NB4 (cell line): Measurements from ENCODE around the gene NUMA1.

Source experiments
- DNase-seq: peaks from one replicate; pipeline ENCODE4 v3.0.0; 2010; ENCODE audit warnings: low read depth
- H3K4me3 ChIP-seq: one replicate; pipeline ENCODE4 v1.5.1; 2011; ENCODE audit warnings: mild to moderate bottlenecking, low read depth, low read length, moderate library complexity
- MYC ChIP-seq: IDR thresholded peaks from 2 replicates; pipeline ENCODE4 v1.6.1; 2011; ENCODE audit warnings: low read depth, low read length
- POLR2A ChIP-seq: IDR thresholded peaks from 2 replicates; pipeline ENCODE4 v1.6.1; 2011; ENCODE audit warnings: mild to moderate bottlenecking; ENCODE audit not compliant: insufficient read length; ENCODE audit errors: extremely low read depth
- TF ChIP-seq, protein P1 (sequence below): IDR thresholded peaks from one replicate; pipeline ENCODE4 v1.5.1; 2012; ENCODE audit warnings: low read depth, low read length
- TF ChIP-seq, protein P2 (sequence below): IDR thresholded peaks from 2 replicates; pipeline ENCODE4 v1.6.1; 2011; ENCODE audit warnings: low read depth, low read length

The NUMA1 gene

DNA sequence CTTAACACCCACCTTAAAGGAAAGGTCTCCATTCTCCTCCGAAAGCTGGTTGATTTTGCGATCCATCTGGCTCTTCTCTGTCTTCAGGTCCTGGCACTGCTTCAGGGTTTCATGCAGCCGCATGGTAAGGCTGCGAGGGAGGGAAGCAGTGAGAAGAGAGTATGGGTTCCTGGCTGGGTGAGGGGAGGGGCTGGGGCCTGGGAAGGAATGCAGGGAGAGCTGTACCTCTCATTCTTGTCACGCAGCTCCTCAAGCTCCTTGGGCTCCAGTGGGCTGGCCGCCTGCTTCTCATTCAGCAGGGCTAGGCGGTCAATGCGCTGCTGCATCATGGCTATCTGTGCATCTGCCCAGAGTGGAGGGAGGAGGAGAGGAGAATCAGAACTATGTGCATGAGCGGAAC, 62.2 kb downstream of the NUMA1 start:
- no peak for DNase-seq
- TF ChIP-seq POLR2A: no peak
- TF ChIP-seq, protein P1, sequence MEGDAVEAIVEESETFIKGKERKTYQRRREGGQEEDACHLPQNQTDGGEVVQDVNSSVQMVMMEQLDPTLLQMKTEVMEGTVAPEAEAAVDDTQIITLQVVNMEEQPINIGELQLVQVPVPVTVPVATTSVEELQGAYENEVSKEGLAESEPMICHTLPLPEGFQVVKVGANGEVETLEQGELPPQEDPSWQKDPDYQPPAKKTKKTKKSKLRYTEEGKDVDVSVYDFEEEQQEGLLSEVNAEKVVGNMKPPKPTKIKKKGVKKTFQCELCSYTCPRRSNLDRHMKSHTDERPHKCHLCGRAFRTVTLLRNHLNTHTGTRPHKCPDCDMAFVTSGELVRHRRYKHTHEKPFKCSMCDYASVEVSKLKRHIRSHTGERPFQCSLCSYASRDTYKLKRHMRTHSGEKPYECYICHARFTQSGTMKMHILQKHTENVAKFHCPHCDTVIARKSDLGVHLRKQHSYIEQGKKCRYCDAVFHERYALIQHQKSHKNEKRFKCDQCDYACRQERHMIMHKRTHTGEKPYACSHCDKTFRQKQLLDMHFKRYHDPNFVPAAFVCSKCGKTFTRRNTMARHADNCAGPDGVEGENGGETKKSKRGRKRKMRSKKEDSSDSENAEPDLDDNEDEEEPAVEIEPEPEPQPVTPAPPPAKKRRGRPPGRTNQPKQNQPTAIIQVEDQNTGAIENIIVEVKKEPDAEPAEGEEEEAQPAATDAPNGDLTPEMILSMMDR: no peak
- TF ChIP-seq, protein P2, sequence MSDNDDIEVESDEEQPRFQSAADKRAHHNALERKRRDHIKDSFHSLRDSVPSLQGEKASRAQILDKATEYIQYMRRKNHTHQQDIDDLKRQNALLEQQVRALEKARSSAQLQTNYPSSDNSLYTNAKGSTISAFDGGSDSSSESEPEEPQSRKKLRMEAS: no peak
- TF ChIP-seq MYC: no peak
- no peak overlapping the region for H3K4me3 ChIP-seq

DNA sequence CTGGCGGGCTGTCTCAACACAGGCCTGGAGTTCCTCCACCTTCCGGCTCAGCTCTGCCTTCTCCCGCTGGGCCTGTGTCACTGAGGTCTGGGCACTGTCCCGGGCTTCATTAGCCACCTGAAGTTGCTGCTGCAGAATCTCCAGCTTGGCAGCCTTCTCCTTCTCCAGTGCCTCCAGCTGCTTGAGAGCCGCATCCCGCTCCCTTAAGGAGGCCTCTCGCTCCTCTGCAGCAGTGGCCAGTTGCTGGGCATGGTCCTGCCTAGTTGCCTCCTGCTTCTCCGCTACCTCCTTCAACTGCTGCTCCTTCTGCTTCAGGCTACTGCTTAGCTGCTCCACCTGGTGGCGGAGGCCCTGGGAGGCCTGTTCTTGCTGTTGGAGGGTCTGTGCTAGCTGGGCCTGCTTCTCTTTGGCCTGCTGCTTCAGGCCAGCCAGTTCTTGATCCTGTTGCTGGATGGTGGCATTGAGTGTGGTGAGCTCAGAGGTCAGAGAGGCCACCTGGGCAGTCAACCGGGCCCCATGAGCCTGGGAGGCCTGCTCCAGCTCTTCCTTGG, 64.8 kb downstream of the NUMA1 start:
- DNase-seq: peak; percentile 38
- no peak overlapping the region for H3K4me3 ChIP-seq
- TF ChIP-seq, protein P2: no peak

DNA sequence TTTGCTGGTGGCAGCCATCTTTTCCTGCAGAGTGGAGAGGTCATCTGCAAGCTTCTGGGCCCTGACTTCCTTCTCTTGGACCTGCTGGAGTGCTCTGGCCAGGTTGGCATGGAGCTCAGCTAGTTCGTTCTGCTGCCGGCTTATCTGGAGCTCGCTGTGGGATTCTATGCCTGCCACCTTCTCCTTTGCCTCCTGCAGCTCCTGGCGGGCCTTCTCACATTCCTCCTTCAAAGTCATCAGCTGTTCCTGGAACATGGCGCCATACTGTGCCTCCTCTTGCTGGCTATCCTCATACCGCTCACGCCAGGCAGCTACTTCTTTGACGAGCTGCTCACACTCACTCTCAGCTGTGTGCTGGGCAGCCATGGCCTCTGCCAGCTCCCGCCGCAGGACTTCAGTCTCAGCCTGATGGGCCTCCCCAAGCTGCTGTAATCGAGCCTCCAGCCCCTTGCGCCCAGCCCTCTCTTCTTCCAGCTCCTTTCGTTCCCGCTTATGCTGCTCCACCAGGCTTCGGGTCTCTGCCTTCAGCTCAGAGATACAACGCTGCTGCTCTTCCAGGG, 65.5 kb downstream of the NUMA1 start:
- no peak for DNase-seq
- H3K4me3 ChIP-seq: no peak overlapping the region
- TF ChIP-seq MYC (no peak), POLR2A (no peak)
- TF ChIP-seq, protein P2: no peak
- TF ChIP-seq, protein P1: no peak

DNA sequence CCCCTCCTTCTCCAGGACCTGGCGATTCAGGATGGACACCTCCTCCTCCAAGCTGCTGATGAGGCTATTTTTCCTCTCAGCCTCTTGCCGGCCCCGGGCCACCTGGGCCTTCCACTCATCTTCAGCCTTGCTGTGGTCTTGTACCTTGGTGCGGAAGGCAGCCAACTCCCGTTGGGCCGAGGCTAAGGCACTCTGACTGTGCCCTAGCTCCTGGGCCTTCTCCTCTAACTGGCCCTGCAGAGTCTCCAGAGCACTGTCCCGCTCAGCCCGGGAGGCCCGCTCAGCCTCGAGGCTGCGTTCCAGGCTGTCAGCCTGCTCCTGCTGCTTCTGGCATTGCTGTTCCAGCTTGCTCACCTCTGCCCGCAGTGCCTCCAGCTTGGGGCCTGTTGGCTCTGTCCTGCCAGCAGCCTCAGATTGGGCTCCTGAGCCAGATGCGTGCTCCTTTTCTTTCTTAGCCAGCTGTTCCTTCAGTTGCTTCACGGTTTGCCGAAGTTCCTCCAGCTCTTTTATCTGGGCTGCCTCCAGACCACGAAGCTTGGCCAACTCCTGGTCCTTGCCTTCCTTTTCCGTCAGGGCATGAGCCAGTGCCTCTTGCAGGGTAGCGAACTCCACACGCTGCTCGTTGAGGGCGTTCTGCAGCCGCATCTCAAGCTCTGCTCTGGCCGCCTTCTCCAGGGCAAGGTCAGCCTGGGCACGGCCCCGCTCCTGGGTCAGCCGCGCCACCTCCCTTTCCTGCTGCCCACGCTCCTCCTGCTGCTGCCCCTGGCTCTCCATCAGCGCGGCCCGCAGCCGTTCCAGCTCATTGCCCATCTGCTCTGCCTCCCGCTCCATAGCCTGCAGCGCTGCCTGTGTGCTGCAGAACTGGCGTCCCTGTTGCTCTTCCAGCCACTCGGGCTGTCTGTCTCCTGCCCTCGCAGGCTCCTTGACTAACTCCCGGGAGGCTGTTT, 66.3 kb downstream of the NUMA1 start:
- H3K4me3 ChIP-seq: no peak overlapping the region
- DNase-seq: no peak
- TF ChIP-seq, protein P1: no peak
- TF ChIP-seq POLR2A (no peak), MYC (no peak)
- TF ChIP-seq, protein P2: no peak

DNA sequence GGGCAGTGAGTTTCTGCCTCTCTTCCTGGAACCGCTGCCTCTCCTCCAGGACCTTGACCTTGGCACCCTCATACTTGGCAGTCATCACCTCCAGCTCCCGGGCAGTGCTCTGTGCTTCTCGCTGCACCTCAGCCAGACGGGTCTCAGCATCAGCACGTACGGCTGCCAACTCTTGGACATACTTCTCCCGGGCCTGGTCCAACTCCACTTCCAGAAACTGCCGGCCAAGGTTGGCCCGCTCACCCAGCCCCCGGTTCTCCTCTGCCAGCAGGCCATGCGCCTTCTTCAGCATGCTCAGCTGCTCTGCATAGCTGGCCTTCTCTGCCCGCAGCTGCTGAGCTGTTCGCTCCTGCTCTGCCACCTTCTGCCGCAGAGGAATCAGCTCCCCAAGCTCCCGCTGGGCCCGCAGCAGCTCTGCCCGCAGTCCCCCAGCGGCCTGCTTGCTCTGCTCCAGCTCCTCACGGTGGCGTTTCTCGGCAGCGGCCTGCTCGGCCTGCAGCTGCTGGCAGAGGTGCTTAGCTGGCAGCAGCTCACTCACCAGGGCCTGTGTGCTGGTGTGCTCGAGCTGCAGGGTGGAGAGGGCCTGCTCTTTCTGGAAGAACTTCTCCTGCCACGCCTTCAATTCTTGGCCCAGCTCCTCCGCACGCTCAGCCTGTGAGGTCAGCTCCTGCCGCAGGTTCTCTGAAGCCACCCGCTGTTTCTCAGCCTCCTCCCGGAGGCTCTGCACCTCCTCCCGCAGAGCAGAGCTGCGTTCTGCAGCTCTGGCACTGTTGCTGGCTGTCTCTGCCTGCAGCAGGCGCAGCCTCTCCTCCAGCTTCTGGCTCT, 67.2 kb downstream of the NUMA1 start:
- H3K4me3 ChIP-seq: no peak overlapping the region
- DNase-seq: no peak
- TF ChIP-seq, protein P1: no peak
- TF ChIP-seq MYC: no peak
- TF ChIP-seq, protein P2: no peak
- no peak for TF ChIP-seq POLR2A
